Hematopoietic multipotent progenitor cell treated with erythropoietin and hydrocortisone succinate and interleukin-3 and kit ligand, for 15 days (in vitro differentiated cells): ENCODE measurements around the gene ZC3H12C.
"Not testable (repeated sequence)": the region's sequence is repeated elsewhere in the genome, so short reads cannot be mapped to it uniquely, and the experiment has no call there.

Experiments
- DNase-seq: peaks from one replicate; pipeline ENCODE4 v3.0.0-alpha.2; 2015; ENCODE audit warnings: low spot score

Gene ZC3H12C

GRCh38 chr11:110185121-110185591, 92.0 kb downstream of the ZC3H12C start:
- no peak for DNase-seq

GRCh38 chr11:110185599-110185998, 92.4 kb downstream of the ZC3H12C start:
- DNase-seq, result no peak

GRCh38 chr11:110186456-110186855, 93.3 kb downstream of the ZC3H12C start:
- DNase-seq, result no peak

GRCh38 chr11:110186867-110187266, 93.7 kb downstream of the ZC3H12C start:
- DNase-seq, result no peak

- no peak for DNase-seq
Observed at GRCh38 chr11:110187731-110188130, 94.5 kb downstream of the ZC3H12C start.

- DNase-seq, result no peak
Observed at GRCh38 chr11:110190885-110191284, 97.7 kb downstream of the ZC3H12C start.

- DNase-seq, result not testable (repeated sequence)
Observed at GRCh38 chr11:110192604-110193282, 99.6 kb downstream of the ZC3H12C start.

- not testable (repeated sequence) for DNase-seq
Observed at GRCh38 chr11:110194211-110194766, 101.1 kb downstream of the ZC3H12C start.

GRCh38 chr11:110196241-110196754, 103.1 kb downstream of the ZC3H12C start:
- DNase-seq, result no peak

- no peak for DNase-seq
Observed at GRCh38 chr11:110196884-110197420, 103.8 kb downstream of the ZC3H12C start.

- DNase-seq, result no peak
Observed at GRCh38 chr11:110198031-110198729, 105.0 kb downstream of the ZC3H12C start.

- DNase-seq, result no peak
Observed at GRCh38 chr11:110199184-110199981, 106.2 kb downstream of the ZC3H12C start.

GRCh38 chr11:110200241-110200640, 107.0 kb downstream of the ZC3H12C start:
- no peak for DNase-seq

GRCh38 chr11:110200836-110201235, 107.6 kb downstream of the ZC3H12C start:
- no peak for DNase-seq

GRCh38 chr11:110207123-110207522, 113.9 kb downstream of the ZC3H12C start:
- DNase-seq, result no peak

- DNase-seq, result not testable (repeated sequence)
Observed at GRCh38 chr11:110208678-110209312, 115.6 kb downstream of the ZC3H12C start.

- not testable (repeated sequence) for DNase-seq
Observed at GRCh38 chr11:110209313-110209694, 116.1 kb downstream of the ZC3H12C start.

GRCh38 chr11:110217223-110217877, 124.2 kb downstream of the ZC3H12C start:
- DNase-seq, result no peak

GRCh38 chr11:110217936-110218335, 124.7 kb downstream of the ZC3H12C start:
- no peak for DNase-seq

GRCh38 chr11:110219006-110219785, 126.0 kb downstream of the ZC3H12C start:
- DNase-seq, result no peak
